ENCODE measurements around the gene LINGO1. TPM values are rescaled to one million over a fixed set of nuclear protein-coding genes. Genes with fewer than 3 reads are reported as not detected.

LINGO1 gene
- total and polyA plus RNA-seq, 2 donors (not counting 1 experiment from before 2014, with no cell fraction given): not detected

DNA sequence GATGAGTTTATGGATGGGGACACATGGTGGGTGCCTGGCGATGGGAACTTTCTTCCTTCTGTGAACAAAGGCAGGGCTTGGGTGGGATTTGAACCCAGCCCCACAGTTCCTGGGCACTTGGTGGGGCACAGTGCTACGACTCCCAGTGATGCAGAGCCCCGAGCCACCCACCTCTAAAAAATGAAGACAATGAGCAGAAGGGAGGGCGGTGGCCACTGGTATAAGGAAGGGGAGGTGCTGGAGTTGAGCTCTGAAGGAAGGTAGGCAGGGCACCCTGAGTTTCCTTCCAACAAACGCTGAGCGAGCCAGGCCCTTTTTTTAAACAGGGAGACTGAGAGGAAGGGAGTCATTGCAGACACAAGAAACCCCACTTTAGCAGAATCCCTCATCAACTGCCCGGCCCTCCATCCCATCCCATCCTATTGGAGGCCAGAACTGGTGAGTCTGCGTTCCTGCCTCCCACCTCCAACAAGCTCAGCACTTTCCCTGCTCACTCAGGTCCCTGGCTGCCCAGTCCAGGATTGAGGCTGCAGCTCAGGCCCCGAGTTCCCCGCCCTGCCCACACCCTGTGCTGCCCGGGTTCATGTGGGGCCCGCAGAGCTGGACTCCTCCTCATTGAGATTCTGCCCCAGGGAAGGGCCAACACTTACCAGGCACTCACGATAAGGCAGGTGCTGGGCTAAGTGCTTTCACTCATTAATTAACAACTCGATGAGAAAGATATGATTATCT, 57.3 kb downstream of the LINGO1 start:
- no peak overlapping the region for H3K4me3 ChIP-seq (ENCODE audit: control extremely low read depth in 1 of 5, extremely low read depth in 1 of 5, insufficient read depth in 1 of 5, low read depth in 2 of 5, low read length in 4 of 5)
- Mint-ChIP-seq H3K27me3 (no peaks in the 10 kb centered on the region), H3K27ac (no peak overlapping the region), H3K4me1 (no peaks in the 10 kb centered on the region), H3K4me3 (no peak overlapping the region), H3K9me3 (ENCODE audit: insufficient read depth) (no peaks in the 10 kb centered on the region)
- H3K9me3 ChIP-seq (ENCODE audit: control extremely low read depth in 1 of 3, control insufficient read depth in 2 of 3, insufficient read depth in 1 of 3, low read length in 2 of 3): no peaks in the 10 kb centered on the region
- no peak overlapping the region for H2AFZ ChIP-seq (ENCODE audit: insufficient read depth, low read depth, low read length, poor library complexity, severe bottlenecking)
- no peaks in the 10 kb centered on the region for H3K79me2 ChIP-seq (ENCODE audit: control insufficient read depth, insufficient read depth, low read length)
- peaks cover 0 to 2% (median 0%) of the 10 kb centered on the region in 4 experiments for H3K27me3 ChIP-seq (replicated peaks in 1 of 4; ENCODE audit: control extremely low read depth in 1 of 4, control insufficient read depth in 3 of 4, insufficient read depth in 4 of 4, low read length in 3 of 4)
- ChIA-PET POLR2A (no interaction called here), CTCF (interaction anchor here (2.1 kb wide), 1 partner anchor 457 kb away, joined by 4 read pairs; no protein-coding TSS in a partner anchor)
- H3K4me2 ChIP-seq (replicated peaks; ENCODE audit: low read depth, low read length, poor library complexity, severe bottlenecking): no peak overlapping the region
- no peak overlapping the region for H3K27ac ChIP-seq (ENCODE audit: low read length in 2 of 2)
- DNase-seq (no peak), ATAC-seq (ENCODE audit: low read depth) (no peak)
- no peaks in the 10 kb centered on the region for H4K20me1 ChIP-seq (ENCODE audit: control insufficient read depth, insufficient read depth, low read length, poor library complexity, severe bottlenecking)
- intact Hi-C loops (cut with micrococcal nuclease): no loop called here
- WGBS (ENCODE audit: insufficient coverage): 92% methylated on average over 12 of the region's 14 CpGs
- H3K9ac ChIP-seq (ENCODE audit: low read length): no peak overlapping the region
- H3K4me1 ChIP-seq (ENCODE audit: control insufficient read depth in 2 of 2, insufficient read depth in 2 of 2, low read length in 2 of 2): no peaks in the 10 kb centered on the region
- TF ChIP-seq, protein P1, sequence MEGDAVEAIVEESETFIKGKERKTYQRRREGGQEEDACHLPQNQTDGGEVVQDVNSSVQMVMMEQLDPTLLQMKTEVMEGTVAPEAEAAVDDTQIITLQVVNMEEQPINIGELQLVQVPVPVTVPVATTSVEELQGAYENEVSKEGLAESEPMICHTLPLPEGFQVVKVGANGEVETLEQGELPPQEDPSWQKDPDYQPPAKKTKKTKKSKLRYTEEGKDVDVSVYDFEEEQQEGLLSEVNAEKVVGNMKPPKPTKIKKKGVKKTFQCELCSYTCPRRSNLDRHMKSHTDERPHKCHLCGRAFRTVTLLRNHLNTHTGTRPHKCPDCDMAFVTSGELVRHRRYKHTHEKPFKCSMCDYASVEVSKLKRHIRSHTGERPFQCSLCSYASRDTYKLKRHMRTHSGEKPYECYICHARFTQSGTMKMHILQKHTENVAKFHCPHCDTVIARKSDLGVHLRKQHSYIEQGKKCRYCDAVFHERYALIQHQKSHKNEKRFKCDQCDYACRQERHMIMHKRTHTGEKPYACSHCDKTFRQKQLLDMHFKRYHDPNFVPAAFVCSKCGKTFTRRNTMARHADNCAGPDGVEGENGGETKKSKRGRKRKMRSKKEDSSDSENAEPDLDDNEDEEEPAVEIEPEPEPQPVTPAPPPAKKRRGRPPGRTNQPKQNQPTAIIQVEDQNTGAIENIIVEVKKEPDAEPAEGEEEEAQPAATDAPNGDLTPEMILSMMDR (IDR thresholded peaks at IDR 0.05): no peak
- TF ChIP-seq EZH2 (IDR thresholded peaks at IDR 0.05; ENCODE audit: borderline replicate concordance, insufficient read depth, low read depth, low read length, poor library complexity, severe bottlenecking): no peak
- no peaks in the 10 kb centered on the region for H3K36me3 ChIP-seq (replicated peaks in 1 of 2; ENCODE audit: control extremely low read depth in 1 of 2, control insufficient read depth in 1 of 2, extremely low read depth in 1 of 2, insufficient read depth in 2 of 2, low read length in 1 of 2)

DNA sequence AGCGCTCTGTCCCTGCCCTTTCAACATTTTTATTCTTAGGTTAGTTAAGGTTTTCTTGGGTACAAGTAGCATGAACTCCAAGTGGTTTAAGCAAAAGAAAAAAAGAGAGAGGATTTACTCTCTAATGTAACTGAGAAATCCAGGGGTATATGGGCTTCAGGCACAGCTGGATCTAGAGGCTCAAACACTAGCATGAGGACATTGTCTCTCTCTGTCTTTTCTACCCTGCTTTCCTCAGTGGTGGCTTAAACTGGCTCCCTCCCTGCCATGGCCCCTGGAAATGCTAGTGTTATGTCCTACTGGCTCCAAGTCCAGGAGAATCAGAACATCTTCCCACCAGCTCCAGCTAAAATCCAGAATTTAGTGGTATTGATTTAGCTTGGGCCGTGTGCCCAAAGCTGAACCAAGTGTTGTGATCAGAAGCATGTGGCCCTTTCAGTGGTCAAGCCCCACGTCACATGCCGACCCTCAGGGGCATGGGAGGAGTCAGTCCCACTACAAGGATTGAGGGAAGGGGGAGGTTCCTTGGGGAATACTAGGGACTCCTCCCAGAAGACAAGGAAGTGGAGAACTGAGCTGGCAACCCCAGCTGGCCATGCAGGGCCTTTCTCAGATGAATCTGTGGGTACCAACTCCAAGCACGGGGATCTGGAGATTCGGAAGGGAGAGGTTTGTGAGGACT, 58.0 kb downstream of the LINGO1 start:
- Mint-ChIP-seq H3K4me3 (no peak overlapping the region), H3K9me3 (ENCODE audit: insufficient read depth) (no peaks in the 10 kb centered on the region), H3K27ac (no peak overlapping the region), H3K4me1 (peaks cover under 1% of the 10 kb centered on the region), H3K27me3 (peaks cover 5% of the 10 kb centered on the region)
- Histone ChIP-seq H3K36me3 (replicated peaks in 1 of 2; ENCODE audit: control extremely low read depth in 1 of 2, control insufficient read depth in 1 of 2, extremely low read depth in 1 of 2, insufficient read depth in 2 of 2, low read length in 1 of 2) (no peaks in the 10 kb centered on the region), H3K27ac (ENCODE audit: low read length in 2 of 2) (no peak overlapping the region), H3K4me3 (ENCODE audit: control extremely low read depth in 1 of 5, extremely low read depth in 1 of 5, insufficient read depth in 1 of 5, low read depth in 2 of 5, low read length in 4 of 5) (no peak overlapping the region), H3K4me1 (ENCODE audit: control insufficient read depth in 2 of 2, insufficient read depth in 2 of 2, low read length in 2 of 2) (peaks cover 0 to under 1% of the 10 kb centered on the region in 2 donors), H3K27me3 (replicated peaks in 1 of 4; ENCODE audit: control extremely low read depth in 1 of 4, control insufficient read depth in 3 of 4, insufficient read depth in 4 of 4, low read length in 3 of 4) (peaks cover 0 to 2% (median 0%) of the 10 kb centered on the region in 4 experiments), H2AFZ (ENCODE audit: insufficient read depth, low read depth, low read length, poor library complexity, severe bottlenecking) (no peak overlapping the region), H3K79me2 (ENCODE audit: control insufficient read depth, insufficient read depth, low read length) (no peaks in the 10 kb centered on the region), H3K9ac (ENCODE audit: low read length) (no peak overlapping the region), H4K20me1 (ENCODE audit: control insufficient read depth, insufficient read depth, low read length, poor library complexity, severe bottlenecking) (no peaks in the 10 kb centered on the region), H3K9me3 (ENCODE audit: control extremely low read depth in 1 of 3, control insufficient read depth in 2 of 3, insufficient read depth in 1 of 3, low read length in 2 of 3) (no peaks in the 10 kb centered on the region), H3K4me2 (replicated peaks; ENCODE audit: low read depth, low read length, poor library complexity, severe bottlenecking) (no peak overlapping the region)
- DNase-seq: no peak
- CTCF ChIA-PET: interaction anchor here (2.1 kb wide), 1 partner anchor 456 kb away, joined by 4 read pairs; no protein-coding TSS in a partner anchor
- TF ChIP-seq EZH2 (IDR thresholded peaks at IDR 0.05; ENCODE audit: borderline replicate concordance, insufficient read depth, low read depth, low read length, poor library complexity, severe bottlenecking): no peak
- TF ChIP-seq, protein P1 (IDR thresholded peaks at IDR 0.05): no peak
- intact Hi-C loops (cut with micrococcal nuclease): no loop called here
- POLR2A ChIA-PET: no interaction called here
- WGBS (ENCODE audit: insufficient coverage): 83% methylated on average over 5 of the region's 6 CpGs
- no peak for ATAC-seq (ENCODE audit: low read depth)

Measured in B cell (primary cell).